HG02970 (cell line): ENCODE measurements around the gene C2orf72.
"Not testable (repeated sequence)": the region's sequence is repeated elsewhere in the genome, so short reads cannot be mapped to it uniquely, and the experiment has no call there.

Experiments
- ATAC-seq: cut with Tn5 transposase; IDR thresholded peaks from one replicate; pipeline ENCODE4 v1.9.1; 2021; ENCODE audit warnings: mild to moderate bottlenecking, moderate library complexity, moderate number of reproducible peaks; ENCODE audit not compliant: unreplicated experiment, low FRiP score

C2orf72 gene

DNA sequence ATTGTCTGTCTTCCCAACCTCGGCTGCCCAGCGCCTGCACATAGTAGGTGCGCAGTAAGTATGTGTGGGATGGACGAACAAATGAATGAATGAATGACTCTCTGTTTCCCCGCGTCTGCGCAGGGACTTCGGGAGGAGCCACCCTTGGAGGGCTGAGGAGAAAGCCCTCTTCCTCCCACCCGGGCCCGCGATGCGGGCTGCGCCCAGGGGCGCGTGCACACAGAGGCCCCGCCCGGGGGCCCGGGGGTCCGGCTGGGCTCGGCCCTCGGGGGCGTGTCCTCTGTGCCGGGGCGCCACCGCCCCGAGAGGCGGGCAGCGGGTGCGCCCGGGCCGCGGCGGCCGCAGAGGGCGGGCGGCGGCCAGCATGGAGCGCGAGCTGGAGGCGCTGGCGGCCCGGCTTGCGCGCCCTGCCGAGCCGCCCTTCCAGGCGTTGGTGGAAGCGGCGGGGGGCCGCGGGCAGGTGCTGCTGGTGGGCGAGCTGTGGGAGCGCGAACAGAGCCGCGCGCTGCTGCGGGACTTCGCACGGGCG lies at the start of gene C2orf72:
Gene C2orf72, plus strand, starts transcription at position 322 of the 529 bp plus-strand sequence. Its CDS starts 43 bp downstream, at position 365.
- no peak for ATAC-seq

DNA sequence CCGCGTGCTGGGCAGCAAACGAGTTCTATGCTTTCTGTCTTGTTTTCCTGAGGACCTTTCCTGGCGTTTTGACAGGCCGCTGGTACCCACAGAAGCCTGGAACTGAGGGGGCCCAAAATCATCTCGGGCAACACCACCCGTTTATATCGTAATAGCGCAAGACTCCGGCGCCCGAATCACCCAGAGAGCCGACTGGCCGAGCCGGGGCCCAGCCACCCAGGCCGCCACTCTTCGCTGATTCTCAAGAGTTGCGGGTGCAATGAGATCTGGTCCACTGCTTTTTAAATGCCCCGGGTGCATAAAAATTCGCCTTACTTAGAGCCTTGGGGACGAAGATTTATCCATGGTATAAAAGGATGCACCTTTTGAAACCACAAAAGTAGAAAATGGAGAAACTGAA lies 47.6 kb upstream of the C2orf72 start:
- ATAC-seq = no peak

DNA sequence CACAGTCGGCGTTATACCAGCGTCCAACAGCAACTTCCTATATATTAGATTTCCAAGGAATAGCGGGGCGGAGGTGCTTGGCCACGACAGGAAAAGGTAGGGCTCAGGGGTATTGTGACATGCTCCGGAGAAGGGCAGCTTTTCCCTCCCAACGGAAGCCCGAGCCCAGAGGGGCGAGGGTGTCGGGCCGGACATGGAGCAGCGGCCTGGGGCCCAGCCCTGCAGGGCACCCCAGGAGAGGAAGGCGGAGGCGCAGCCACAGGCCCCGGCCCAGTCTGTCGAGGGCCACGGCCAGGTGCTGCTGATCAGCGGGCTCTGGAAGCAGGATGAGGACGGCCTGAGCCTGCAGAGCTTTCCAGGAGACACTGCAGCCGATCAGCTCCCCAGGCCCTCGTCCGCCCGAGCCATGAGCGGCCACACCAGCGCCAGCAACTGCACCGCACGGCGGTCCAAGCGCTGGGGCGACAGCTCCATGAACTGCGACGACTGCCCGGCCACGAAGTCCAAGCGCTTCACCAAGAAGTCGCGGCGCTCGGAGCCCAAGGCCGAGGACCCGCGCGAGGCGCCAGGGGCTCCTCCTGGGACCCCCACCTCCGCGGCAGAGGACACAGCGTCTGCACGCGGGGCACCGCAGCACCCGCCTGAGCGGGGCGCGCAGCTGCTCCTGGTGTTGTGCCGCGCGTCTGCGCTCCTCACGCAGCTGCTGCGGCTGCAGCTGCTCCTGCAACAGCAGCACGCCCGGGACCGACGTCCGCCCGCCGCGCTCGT lies 47.0 kb upstream of the C2orf72 start:
- ATAC-seq = no peak

DNA sequence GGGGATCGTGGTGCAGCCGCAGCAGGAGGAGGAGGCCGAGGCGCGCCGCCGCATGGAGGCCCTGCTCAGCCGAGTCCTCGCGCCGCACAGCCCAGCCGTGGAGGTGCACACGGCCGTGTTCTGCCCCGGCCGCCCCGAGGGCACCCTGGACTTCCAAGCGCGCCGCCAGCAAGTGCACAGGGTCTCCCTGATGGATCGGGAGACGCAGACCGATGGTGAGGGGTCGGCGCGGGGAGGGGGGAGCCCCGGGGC lies 46.5 kb upstream of the C2orf72 start:
- ATAC-seq = no peak

DNA sequence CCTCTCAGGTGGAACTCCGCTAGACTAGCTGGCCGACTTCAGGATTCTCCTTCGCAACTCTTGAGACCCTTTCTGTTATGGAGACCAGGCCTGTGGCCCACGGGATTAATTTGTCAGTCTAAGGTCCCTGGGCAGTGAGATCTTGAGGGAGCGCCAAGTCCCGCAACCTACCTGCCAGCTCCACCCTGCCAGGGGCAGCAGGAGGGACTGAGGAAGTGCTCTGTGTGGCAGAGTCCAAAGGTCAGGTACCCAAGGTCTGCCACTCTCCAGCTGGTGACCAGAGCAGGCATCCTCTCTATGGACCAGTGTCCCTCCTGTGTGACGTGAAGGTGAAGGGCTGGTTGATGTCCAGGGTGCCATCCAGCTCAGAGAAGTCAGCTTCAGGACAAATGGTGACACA lies 45.7 kb upstream of the C2orf72 start:
- ATAC-seq = no peak

DNA sequence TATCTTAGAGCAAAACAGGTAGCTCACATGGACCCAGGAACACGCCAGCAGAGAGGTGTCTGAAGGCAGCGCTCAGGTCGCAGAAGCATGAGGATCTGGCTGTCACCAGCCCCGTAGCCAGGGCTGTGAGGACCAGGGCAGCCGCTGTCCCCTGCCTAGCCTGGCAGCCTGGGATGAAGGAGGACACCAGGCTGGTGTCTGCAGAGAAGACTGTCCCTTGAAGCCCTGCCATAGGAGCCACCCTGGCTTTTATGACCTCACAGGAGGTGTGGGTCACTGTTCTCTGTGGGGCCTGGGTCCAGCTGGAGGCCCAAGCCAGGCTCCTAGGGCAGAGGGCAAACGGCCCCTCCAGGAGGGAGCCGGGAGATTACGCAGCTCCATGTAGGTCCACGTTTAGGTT lies 41.5 kb upstream of the C2orf72 start, which contains the start of gene SPATA3:
Gene SPATA3, plus strand, starts transcription at position 301 of the 400 bp plus-strand sequence. CDS start 113 bp downstream, outside the sequence.
- no peak for ATAC-seq

DNA sequence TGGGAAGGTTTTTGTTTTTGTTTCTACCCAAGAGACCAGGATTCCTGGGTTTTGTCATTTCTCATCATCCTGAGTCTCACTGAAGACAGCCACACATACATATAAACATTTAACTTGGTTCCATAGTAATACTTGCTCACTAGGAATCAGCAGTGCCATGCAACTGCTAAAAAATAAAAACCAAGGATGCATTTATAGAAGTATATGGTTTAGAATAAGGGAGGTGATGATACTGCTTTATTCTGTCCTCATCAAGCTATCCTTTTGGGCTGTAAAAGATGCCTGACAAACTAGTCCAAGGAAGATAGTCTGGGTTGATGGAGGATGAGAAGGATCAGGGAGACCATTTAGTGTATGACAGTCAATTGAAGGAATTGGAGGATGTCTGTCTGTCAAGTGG lies 40.7 kb upstream of the C2orf72 start:
- ATAC-seq = no peak

DNA sequence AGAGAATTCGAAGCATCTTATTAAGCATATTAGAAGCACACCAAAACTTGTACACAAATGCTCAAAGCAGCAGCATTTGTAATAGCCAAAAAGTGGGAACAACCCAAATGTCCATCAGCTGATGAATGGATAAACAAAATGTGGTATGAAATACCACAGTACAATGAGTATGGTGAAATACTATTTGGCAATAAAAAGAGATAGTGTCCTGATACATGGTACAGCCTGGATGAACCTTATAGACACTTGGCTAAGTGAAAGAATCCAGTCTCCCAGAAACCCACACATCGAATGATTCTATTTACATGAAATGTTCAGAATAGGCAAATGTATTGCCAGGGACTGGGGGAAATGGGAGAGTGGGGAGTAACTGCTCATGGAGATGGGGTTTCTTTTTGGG lies 38.4 kb upstream of the C2orf72 start:
- no peak for ATAC-seq

DNA sequence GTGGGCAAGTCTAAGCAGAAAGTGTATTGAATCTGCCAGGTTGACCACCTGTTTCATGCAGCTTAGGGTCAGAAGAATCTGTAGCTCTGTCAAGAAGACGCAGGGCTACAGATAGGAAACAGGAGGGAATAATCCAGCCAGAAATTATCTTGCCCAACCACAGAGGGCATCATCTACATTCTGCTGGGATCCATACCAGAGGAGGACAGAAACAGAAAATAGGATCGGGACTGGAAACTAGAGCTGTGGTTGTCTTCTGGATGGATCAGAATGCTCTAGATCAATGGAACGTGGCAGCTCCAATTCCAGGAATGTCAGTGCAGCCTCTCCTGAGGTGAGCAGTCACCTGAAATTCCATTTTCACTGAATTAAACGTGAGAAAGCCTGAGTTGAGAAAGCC lies 37.8 kb upstream of the C2orf72 start:
- ATAC-seq = no peak

DNA sequence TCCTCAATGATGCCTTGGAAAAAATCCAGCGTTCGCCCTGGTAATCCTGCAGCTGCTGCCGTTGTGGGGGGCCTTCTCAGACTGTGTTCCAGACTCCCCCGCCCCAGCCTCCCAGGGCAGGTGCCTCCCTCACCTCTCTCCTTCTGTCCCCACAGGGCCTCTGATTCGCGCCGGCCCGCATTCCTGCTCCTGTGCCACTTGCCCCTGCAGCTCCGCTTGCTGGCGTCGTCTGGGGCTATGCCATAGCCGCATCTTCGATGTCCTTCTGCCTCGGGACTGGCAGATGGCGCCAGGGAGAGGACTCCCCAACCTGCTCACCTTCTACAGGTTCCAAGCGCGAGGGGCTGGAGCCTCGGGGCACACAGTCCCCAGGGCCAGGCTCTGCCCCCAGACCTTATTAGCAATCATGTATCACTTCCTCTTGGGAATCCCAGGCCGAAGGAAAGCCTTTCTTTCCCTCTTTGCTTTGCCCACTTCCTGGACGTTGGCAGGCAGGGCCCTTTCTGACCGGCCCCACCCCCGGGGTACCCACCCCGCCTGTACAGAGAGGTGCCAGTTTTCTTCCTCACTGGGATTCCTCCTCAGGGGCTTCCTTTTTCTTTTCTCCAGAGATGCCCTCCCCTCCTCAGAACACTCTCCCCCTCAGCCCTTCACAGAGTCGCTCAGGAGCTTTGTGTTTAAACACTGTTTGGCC lies 37.0 kb upstream of the C2orf72 start:
- ATAC-seq = no peak

DNA sequence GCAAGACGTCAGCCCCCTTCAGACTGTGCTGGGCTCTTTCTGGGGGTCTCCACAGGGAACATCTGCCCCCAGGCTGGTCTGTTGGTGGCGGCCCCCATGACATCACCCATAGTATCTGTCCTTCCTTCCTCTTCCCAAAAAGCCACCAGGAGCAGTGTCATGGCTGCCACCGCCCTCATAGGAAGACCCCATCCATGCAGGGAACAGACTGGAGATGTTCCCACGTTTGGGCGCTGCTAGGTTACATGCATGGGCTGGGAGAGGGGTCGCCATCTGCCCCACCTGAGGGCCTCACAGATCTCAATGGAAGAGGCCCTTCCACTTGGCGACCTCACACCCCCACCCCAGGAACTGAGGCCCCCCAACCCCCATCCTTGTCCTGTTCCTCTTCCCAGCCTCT lies 36.3 kb upstream of the C2orf72 start:
- no peak for ATAC-seq

DNA sequence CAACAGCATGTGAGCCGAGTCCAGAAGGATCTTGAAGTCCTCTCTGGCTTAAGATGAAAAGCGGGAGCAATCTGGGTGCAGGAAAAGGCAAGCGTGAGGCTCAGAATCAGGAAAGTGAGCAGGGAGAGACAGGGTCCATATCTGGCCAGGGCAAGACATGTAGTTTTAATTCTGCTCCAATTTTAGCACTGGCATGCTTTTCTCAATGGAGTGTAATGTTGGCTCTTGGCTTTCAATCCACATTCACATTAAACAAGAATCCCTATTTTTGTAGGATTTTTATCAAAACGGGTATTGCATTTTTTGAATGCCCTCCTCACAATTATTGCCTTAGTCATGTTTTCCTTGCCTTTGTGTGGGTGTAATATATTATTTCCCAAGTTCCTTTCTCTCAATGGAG lies 35.4 kb upstream of the C2orf72 start:
- ATAC-seq = no peak

DNA sequence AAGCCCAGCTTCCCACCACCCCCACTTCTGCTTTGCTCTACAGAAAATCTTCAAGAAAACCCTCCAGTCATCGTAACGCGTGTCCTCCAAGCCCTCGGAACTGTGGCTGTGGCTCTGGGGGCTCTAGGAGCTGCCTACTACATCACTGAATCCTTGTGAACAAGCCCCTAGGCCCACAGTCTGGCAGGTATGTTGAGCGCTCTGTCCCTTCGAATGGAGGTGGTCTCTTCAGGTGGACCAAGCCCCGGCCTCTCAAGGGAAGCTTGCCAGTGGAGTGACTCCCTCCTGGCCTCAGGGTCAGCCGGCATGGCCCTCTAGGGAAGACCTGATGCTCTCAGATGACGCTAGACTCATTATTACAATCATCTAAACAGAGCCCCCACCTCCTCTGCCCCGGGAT lies 34.7 kb upstream of the C2orf72 start:
- no peak for ATAC-seq

DNA sequence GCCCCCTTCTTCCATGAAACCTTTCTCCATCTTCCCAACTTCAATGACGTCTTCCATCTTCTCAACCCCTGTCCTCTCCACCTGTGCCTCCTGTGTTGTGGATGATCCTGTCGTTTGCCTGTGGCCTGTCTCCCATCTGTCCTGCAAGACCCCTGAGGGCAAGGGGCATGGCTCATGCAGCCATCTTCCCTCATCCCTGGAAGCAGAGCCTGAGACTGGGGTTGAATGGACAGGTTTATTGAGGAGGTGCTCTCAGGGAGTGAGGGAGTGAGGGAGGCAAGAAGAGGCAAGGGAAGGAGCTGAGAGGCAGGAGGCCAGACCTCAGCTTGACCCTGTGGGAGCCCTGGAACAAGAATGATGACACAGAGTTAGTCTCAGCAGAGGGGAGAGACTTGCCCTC lies 34.1 kb upstream of the C2orf72 start:
- no peak for ATAC-seq

DNA sequence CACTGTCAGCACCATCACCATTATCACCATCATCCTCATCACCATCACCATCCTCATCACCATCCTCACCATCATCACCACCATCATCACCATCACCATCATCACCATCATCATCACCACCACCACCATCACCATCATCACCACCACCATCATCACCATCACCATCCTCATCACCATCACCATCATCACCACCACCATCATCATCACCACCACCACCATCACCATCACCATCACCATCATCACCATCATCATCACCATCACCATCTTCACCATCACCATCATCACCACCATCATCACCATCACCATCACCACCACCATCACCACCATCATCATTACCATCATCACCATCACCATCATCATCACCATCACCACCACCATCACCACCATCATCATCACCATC lies 32.4 kb upstream of the C2orf72 start:
- ATAC-seq = not testable (repeated sequence)

DNA sequence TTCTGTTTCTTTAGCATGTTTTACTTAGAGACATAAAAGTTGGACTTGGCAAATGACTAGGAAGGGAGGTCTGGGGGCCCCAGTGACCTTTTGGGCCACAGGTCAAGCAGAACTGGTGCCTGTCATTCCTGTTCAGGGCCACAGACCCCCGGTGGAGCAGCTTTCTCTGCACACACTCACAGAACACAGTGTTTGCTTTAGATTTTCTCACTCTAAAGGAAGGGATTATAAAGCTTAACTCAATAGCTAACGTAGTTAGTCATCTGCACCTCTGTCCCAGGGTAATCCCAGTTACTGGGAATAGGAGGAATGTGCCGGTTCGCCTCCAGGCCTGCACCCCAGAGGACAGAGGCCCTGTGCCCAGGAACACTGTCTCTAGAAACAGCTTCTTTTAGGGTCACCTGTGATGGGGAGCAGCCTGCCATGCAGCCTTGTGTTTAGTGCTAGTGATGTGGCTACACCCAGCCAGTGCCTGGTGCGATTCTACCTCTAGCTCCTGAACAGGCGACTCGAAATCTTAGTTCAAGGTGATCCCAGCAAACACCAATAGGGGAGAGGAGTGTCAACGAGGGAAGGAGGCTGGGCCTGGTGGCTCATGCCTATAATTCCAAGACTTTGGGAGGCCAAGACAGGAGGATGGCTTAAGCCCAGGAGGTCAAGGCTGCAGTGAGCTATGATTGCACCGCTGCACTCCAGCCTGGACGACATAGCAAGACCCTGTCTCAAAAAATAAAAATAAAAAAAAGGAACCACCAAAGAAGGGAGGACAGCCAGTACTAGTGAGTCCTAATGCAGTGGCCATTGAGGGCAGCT lies 29.8 kb upstream of the C2orf72 start:
- ATAC-seq = no peak

DNA sequence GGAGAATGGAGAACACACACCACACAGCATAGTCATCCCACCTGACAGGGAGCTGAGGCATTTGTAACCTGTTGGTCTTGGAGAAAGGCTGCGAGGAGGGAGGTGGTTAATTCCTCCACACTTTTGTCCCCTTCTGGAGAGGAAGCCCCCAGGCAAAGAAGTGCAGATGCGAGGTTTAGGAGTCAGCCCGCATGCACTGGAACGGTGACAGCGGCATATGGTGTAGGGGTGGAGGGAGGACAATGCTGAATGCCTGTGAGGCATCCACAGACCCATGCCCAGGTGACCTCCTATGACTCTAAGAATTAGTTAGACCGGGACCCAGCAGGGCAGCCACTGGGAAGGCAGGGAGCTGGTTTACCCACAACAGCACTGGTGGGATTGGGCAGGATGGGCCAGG lies 29.2 kb upstream of the C2orf72 start:
- no peak for ATAC-seq

DNA sequence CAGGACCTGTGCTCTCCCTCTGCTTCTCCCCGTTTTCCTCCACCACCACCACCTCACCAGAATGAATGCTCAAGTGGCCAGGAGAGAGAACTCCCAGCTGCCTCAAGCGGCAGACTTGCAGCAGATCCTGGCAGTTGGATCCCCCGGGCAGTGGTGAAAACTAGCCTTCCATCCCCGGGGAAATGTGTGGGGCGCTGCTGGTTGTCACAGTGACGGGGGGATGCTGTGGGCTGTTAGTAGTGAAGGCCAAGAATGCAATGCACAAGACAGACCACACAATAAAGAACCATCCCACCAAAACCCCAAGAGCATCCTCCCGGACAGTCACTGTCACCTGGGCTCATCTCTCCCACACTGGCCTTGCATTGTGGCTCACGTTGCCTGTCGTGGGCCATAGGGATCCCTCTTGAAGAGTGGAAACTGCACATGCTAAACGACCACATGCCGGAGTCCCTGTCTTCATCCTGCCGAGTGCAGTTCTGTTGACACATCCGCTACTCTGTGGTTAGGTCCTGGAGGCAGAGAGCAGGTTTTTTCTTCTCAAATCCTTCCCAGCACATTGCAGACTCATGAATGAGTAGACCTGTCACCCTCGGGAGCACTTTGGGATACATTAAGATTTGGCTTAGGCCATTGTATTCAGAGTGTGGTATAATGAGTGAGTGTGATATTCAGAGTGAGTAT lies 27.9 kb upstream of the C2orf72 start:
- no peak for ATAC-seq

DNA sequence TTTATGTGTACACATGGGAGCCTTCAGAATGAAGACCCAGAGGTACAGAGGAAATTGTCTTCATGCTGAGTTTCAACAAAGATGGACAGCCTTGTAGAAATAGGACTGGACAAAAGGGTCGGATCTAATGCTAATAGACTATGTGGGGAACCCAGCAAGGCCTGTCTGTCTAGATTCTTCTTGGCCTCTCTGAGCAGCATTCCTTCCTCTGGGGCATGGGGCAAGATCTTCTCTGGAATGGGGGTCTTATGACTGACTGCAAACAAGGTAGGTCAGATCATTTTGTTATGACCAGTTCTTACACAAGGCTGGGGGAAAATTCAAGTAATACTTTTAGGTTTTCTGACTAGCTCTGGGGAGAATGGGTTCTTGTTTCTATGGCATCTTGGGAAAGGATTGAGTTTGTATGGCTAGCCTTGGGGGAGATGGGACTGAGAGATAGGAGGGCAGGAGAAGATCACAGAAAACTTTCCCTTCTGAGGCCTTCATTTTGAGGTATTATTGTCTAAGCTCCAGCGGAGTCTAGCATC lies 27.1 kb upstream of the C2orf72 start:
- no peak for ATAC-seq

DNA sequence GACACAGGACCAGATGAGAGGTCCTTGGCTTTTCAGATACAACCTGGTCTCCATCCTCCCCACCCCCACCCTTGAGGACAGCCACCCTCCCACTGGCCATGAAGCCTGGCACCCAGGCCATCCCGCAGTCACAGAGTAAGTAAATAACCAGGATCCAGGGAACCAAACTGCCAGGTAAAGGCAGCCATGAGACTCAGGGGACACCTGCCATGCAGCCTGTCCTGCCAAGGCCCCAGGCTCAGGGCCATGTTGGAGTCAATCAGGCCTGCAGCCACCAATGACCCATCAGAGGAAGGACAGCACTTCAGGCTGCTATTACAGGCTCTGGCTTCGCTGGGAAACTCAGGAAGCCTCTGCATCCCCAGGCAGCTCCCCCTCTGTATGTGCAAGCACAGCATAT lies 25.8 kb upstream of the C2orf72 start:
- no peak for ATAC-seq
